Measurements from ENCODE around the gene CNR2.
"Not testable (repeated sequence)": the region's sequence is repeated elsewhere in the genome, so short reads cannot be mapped to it uniquely, and the experiment has no call there.

Gene CNR2

GRCh38 chr1:23882746-23883145, 30.4 kb downstream of the CNR2 start:
- FAIRE-seq: no peak

DNA sequence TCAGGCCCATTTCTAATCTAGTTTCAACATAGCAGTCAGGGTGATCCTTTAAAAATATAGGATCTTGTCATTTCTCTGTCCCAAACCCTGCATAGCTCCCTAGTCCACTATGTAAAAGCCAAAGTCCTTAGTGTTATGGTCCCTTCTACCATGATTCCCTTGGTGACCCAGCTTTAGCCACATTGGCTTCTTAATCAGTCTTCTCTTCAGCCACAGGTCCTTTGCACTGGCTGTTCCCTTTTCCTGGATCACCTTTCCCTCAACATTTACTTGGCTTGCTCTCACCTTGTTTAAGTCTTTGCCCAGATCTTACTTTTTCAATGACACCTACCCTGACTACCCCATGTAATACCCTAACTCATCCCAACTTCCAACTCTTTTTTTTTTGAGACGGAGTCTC, 33.4 kb downstream of the CNR2 start:
- FAIRE-seq: no peak

GRCh38 chr1:23878668-23879067, 34.5 kb downstream of the CNR2 start:
- peak; percentile 83 for FAIRE-seq

GRCh38 chr1:23875382-23875781, 37.8 kb downstream of the CNR2 start:
- FAIRE-seq: no peak

- FAIRE-seq: no peak
Measured at GRCh38 chr1:23872421-23872820, 40.7 kb downstream of the CNR2 start.

GRCh38 chr1:23869051-23869450, 44.1 kb downstream of the CNR2 start:
- FAIRE-seq: no peak

DNA sequence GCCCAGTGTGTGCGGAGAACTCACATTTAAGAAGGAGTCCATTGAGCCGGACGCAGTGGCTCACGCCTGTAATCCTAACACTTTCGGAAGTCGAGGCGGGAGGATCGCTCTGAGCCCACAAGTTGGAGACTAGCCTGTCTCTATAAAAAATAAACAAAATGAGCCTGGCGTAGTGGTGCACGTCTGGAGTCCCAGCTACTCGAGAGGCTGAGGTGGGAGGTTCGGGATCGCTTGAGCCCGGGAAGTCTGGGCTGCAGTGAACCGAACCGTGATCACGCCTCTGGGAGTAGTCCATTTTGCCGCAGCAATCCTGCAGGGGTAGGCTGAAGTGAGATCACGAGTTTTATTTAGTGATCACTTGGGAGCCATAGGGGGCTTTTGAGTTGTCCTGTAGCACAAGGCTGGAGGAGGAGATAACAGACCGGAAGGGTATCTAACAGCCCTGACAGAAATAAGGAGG, 44.6 kb downstream of the CNR2 start:
- no peak for FAIRE-seq

DNA sequence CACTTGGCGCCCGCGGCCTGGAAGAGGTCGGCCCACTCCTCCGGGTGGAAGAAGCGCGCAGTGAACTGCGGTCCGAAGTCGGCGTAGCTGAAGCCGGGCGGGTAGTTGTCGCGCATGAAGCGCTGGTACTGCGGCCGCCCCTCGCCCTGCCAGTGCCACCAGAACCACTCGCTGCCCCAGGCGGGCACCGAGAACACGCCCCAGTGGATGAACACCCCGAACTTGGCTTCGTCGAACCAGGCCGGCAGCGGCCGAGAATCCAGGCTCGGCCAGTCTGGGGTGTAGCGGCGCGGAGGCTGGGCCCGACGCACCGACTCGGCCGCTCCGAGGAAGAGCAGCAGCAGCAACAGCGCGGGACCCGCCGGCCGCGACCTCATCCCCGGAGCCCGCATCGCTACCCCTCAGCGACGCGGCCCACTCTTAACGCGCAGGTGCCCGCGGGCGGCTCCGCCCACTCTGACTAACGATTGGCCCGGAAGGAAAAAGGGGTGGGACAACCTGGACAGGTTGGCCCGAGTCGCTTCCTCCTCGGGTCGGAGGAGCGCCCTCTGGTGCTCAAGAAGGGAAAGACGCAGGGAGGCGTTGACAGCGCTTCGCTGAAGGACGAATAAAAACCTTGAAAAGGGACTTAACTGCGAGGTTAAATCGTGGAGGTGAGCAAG, 45.1 kb downstream of the CNR2 start, which contains the start of gene FUCA1:
Gene FUCA1, minus strand, starts transcription at position 396 of the 662 bp plus-strand sequence. Its CDS starts 4 bp downstream, at position 392.
- peak; percentile 98 for FAIRE-seq

GRCh38 chr1:23867542-23867894, 45.6 kb downstream of the CNR2 start:
- no peak for FAIRE-seq

- FAIRE-seq: no peak
Measured at GRCh38 chr1:23865543-23865930, 47.6 kb downstream of the CNR2 start.

DNA sequence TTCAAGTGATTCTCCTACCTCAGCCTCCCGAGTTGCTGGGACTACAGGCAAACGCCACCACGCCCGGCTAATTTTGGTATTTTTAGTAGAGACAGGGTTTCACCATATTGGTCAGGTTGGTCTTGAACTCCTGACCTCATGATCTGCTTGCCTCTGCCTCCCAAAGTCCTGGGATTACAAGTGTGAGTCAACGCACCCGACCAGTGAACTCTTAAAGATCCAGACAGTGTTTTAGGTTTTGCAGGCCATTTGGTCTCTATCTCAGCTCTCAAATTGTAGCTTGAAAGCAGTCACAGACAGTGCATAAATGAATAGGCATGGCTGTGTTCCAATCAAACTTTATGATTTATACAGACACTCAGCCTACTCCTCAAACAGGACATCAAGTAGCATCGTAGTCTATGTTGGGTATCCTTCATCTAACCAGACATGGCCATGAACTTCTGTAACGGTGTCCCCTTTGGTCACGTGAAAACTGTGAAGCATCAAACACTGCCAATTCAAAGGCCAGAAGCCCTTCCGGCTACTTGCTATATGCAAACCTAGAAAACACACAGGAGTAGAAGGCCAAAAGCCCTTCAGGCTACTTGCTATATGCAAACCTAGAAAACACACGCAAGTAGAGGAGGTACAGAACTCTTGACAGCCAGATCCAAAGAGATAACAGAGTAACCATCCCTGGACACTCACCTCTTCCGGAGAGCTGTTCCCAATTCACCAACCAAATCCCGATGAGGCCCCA, 48.2 kb downstream of the CNR2 start:
- no peak for FAIRE-seq

DNA sequence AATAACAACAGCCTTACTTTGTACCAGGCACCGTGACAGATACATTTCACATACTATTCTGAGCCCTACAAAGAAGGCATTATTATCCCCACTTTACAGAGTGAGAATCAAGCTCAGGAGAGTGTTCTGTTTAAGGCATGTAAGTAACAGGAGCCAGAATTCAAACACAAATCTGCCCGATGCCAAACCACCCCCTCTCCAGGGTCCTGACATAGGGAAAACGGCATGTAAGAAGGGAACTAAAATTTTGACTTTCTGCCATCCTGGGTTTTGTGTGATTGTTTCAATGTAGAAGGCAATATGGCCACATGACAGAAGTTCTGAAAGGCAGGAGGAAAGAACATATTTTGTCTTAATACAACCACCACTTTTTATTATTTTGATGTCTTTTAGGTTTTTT, 50.5 kb downstream of the CNR2 start:
- FAIRE-seq: no peak

- no peak for FAIRE-seq
Measured at GRCh38 chr1:23854568-23854967, 58.6 kb downstream of the CNR2 start.

DNA sequence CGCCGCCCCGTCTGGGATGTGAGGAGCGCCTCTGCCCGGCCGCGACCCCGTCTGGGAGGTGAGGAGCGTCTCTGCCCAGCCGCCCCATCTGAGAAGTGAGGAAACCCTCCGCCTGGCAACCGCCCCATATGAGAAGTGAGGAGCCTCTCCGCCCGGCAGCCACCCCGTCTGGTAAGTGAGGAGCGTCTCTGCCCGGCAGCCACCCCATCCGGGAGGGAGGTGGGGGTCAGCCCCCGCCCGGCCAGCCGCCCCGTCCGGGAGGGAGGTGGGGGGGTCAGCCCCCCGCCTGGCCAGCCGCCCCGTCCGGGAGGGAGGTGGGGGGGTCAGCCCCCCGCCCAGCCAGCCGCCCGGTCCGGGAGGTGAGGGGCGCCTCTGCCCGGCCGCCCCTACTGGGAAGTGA, 60.0 kb downstream of the CNR2 start:
- FAIRE-seq: not testable (repeated sequence)

DNA sequence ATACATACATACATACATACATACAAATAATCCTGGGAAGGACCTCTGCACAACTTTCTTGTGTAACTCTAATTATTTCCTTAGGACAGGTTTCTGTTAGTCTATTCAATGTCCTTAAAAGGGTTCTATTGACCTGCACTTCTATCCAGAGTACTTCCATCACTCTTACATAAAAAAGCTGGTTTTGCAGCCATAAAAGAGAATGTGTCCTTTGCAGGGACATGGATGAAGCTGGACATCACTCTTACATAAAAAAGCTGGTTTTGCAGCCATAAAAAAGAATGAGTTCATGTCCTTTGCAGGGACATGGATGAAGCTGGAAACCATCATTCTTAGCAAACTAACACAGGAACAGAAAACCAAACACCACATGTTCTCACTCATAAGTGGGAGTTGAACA, 61.8 kb downstream of the CNR2 start:
- FAIRE-seq: not testable (repeated sequence)

DNA sequence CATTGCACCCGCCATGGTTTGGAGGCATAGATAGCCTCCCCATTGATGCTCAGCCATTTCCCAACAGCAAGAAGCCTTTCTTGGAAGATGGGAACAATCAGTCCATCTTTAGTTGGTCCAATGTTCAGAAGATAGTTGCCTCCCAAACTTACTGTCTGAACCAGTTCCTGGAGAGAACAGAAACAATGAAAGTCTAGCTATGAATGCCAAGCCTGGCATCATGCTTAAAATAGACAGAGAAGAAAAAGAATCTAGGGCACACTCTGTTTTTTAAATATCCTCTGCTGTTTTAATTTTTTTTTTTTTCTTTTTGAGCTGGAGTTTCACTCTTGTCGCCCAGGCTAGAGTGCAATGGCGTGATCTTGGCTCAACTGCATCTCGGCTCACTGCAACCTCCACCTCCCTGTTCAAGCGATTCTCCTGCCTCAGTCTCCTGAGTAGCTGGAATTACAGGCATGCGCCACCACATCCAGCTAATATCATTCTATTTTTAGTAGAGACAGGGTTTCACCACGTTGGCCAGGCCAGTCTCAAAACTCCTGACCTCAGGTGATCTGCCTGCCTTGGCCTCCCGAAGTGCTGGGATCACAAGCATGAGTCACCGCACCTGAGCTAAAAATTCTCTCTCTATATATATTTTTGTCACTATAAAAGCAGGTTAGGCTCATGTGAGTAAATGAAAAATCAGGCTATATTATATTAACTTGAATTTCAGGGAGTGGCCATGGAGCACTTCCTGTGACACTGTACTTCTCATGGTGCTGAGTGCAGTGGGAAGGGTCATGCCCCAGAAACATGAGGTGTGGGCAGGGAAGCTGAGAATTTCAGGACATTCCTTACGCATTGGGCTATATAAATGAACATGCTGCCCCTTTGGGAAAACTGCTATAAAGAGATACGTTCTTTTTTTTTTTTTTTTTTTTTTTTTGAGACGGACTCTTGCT, 64.2 kb downstream of the CNR2 start:
- FAIRE-seq: no peak

DNA sequence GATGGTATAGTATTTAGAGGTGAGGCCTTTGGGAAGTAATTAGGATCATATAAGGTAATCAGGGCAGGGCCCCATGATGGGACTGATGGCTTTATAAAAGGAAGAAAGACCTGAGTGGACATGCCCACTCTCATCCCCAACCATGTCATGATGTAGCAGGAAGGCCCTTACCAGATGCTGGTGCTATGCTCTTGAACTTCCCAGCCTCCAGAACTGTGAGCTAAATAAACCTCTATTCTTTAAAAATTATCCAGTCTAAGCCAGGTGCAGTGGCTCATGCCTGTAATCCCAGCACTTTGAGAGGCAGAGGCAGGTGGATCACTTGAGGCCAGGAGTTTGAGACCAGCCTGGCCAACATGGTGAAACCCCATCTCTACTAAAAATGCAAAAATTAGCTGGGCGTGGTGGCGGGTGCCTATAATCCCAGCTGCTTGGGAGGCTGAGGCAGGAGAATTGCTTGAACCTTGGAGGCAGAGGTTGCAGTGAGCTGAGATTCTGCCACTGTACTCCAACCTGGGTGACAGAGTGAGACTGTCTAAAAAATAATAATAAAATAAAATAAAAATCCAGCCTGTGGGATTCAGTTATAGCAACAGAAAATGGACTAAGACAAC, 65.6 kb downstream of the CNR2 start:
- FAIRE-seq: not testable (repeated sequence)

DNA sequence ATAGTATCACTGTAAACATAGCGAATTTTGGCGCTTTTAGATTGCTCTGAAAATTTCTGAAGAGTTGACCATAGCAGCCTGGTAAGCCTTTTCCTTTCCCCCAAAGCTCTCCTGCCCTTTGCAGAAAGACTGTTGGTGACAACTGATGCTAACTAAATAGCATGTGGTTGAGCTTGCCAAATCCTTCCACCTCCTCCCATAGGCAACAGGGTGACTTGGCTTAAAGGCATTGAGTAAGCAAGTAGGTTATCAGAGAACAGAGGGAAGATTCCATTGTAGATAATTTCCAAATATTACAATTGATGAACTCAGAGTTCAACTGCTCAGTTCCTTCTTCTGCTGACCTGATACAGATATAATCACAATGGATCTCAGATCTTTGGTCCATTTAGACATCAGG, 68.0 kb downstream of the CNR2 start:
- FAIRE-seq: no peak

- FAIRE-seq: no peak
Measured at GRCh38 chr1:23843644-23844043, 69.5 kb downstream of the CNR2 start.

DNA sequence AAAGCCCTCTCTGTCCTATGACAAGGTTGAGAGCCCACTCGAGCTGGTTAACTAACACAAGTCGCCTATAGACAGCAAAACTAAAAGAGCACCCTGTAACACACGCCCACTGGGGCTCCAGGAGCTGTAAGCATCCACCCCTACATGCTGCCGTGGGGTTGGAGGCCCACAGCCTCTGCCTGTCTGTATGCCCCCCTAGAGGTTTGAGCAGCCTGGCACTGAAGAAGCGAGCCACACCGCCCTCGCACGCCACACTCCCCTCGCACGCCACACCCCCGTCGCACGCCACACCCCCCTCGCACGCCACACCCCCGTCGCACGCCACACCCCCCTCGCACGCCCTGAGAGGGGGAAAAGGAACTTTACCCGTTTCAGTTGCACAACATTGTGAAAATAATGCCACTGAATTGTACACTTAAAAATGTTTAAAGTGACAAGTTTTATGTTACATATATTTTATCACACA, 74.7 kb downstream of the CNR2 start:
- FAIRE-seq: peak; percentile 53

DNA sequence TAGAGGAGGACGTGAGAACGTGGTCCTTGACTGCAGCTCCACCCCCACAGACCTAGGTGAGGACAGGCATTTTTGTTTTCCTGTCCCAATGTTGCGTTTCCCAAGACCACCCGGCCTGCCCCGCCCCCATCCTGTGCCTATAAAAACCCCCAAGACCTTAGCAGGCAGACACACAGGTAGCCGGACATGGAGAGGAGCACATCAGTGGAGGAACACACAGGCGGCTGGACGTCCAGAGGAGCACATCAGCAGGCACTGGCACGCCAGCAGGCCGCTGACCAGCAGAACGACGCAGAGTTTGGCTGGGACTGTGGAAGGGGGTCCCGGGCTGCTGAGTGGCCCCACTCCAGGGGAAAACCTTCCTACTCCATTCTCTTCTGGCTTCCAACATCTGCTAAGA, 75.3 kb downstream of the CNR2 start:
- no peak for FAIRE-seq

DNA sequence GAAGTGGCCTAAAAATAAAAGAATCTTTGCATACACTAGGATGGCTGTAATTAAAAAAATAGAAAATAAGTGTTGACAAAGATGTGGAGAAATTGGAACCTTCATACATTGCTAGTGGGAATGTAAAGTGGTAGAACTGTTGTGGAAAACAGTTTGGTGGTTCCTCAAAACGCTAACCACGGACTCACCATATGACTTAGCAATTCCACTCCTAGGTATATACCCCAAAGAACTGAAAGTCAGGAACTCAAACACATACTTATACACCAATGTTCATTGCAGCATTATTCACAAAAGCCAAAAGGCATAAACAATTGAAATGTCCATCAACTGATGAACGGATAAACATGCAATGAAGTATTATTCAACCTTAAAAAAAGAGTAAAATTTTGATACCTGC, 77.1 kb downstream of the CNR2 start:
- FAIRE-seq: no peak

GRCh38 chr1:23834156-23834555, 79.0 kb downstream of the CNR2 start:
- not testable (repeated sequence) for FAIRE-seq
